NCI-H2107 treated with DMSO at 0.1 percent for 48 hours (cell line): ENCODE data around the gene AIM2.
"Not testable (repeated sequence)": the region's sequence is repeated elsewhere in the genome, so short reads cannot be mapped to it uniquely, and the experiment has no call there.

ENCODE experiments used
- DNase-seq: peaks from one replicate; lab custom pipeline; 2025; ENCODE audit not compliant: unreplicated experiment; lab: John Stamatoyannopoulos, UW

AIM2 gene

GRCh38 chr1:159076438-159077119 lies at the start of gene AIM2:
AIM2 (minus strand) TSS chr1:159076766; CDS start chr1:159073499, 3,267 bp downstream.
- DNase-seq = no peak

- DNase-seq = no peak
Observed at GRCh38 chr1:159123587-159123986, 47.0 kb upstream of the AIM2 start.

GRCh38 chr1:159122005-159122621 lies 45.5 kb upstream of the AIM2 start:
- no peak for DNase-seq

- peak; percentile 92 for DNase-seq
Observed at GRCh38 chr1:159121526-159121925, 45.0 kb upstream of the AIM2 start.

GRCh38 chr1:159120317-159120716 lies 43.8 kb upstream of the AIM2 start:
- no peak for DNase-seq

GRCh38 chr1:159113596-159114433 lies 37.2 kb upstream of the AIM2 start:
- no peak for DNase-seq

- not testable (repeated sequence) for DNase-seq
Observed at GRCh38 chr1:159103021-159103420, 26.5 kb upstream of the AIM2 start.

- DNase-seq = no peak
Observed at GRCh38 chr1:159100589-159100988, 24.0 kb upstream of the AIM2 start.

- no peak for DNase-seq
Observed at GRCh38 chr1:159098596-159098995, 22.0 kb upstream of the AIM2 start.

GRCh38 chr1:159092036-159092760 lies 15.6 kb upstream of the AIM2 start:
- DNase-seq = no peak

- DNase-seq = no peak
Observed at GRCh38 chr1:159091607-159092031, 15.1 kb upstream of the AIM2 start.

- DNase-seq = no peak
Observed at GRCh38 chr1:159091180-159091560, 14.6 kb upstream of the AIM2 start.

GRCh38 chr1:159090286-159091179 lies 14.0 kb upstream of the AIM2 start:
- DNase-seq = no peak

- DNase-seq = no peak
Observed at GRCh38 chr1:159089184-159089791, 12.7 kb upstream of the AIM2 start.

- DNase-seq = no peak
Observed at GRCh38 chr1:159088546-159089183, 12.1 kb upstream of the AIM2 start.

- no peak for DNase-seq
Observed at GRCh38 chr1:159088050-159088449, 11.5 kb upstream of the AIM2 start.

- DNase-seq = no peak
Observed at GRCh38 chr1:159084867-159085266, 8.3 kb upstream of the AIM2 start.

- DNase-seq = no peak
Observed at GRCh38 chr1:159084152-159084551, 7.6 kb upstream of the AIM2 start.

GRCh38 chr1:159083013-159083412 lies 6.4 kb upstream of the AIM2 start:
- no peak for DNase-seq
